Measurements from ENCODE around the gene ANXA9. TPM values are rescaled to one million over a fixed set of nuclear protein-coding genes. Genes with fewer than 3 reads are reported as not detected.

ANXA9 gene
- total RNA-seq, 5 donors from 2014 or later (not counting 1 experiment from before 2014, with no cell fraction given), result 0.15 to 0.16 TPM; not detected in 3

- H3K9me3 Mint-ChIP-seq, result no peaks in the 10 kb centered on the region
- Histone ChIP-seq H3K36me3 (ENCODE audit: control insufficient read depth in 2 of 2, extremely low read depth in 1 of 2, insufficient read depth in 1 of 2, low read length in 1 of 2) (peaks cover 24 to 55% of the 10 kb centered on the region in 2 donors), H3K4me1 (ENCODE audit: control insufficient read depth in 1 of 2, extremely low read depth in 1 of 2, insufficient read depth in 2 of 2, low read length in 2 of 2) (peaks cover 22 to 34% of the 10 kb centered on the region in 2 experiments), H3K27ac (ENCODE audit: low read length) (no peak overlapping the region), H3K27me3 (replicated peaks in 1 of 2; ENCODE audit: control insufficient read depth in 2 of 2, extremely low read depth in 1 of 2, insufficient read depth in 2 of 2, low read length in 1 of 2) (no peaks in the 10 kb centered on the region), H3K4me3 (ENCODE audit: control insufficient read depth in 1 of 2, extremely low read depth in 1 of 2, low read length in 1 of 2) (no peak overlapping the region), H3K9me3 (no peaks in the 10 kb centered on the region)
- no peak overlapping the region for H3K4me3 Mint-ChIP-seq
- no peaks in the 10 kb centered on the region for H3K27me3 Mint-ChIP-seq
- peaks cover 37% of the 10 kb centered on the region for H3K36me3 Mint-ChIP-seq
- CTCF ChIA-PET, result interaction anchor here in 1 of 2 donors (1.1 kb wide), 1 partner anchor 56 kb away, joined by 4 read pairs; no protein-coding TSS in a partner anchor
- 100% methylated on average over 4 of the region's 4 CpGs for WGBS (ENCODE audit: insufficient coverage)
- no peak overlapping the region for H3K27ac Mint-ChIP-seq
- DNase-seq (no peak), ATAC-seq (replicated peaks in 1 of 4) (no peak)
- H3K4me1 Mint-ChIP-seq, result peaks cover 34 to 38% (median 34%) of the 10 kb centered on the region in 3 donors
- POLR2A ChIA-PET, result no interaction called here
Observed at GRCh38 chr1:150968491-150968890, 13.6 kb upstream of the ANXA9 start.

DNA sequence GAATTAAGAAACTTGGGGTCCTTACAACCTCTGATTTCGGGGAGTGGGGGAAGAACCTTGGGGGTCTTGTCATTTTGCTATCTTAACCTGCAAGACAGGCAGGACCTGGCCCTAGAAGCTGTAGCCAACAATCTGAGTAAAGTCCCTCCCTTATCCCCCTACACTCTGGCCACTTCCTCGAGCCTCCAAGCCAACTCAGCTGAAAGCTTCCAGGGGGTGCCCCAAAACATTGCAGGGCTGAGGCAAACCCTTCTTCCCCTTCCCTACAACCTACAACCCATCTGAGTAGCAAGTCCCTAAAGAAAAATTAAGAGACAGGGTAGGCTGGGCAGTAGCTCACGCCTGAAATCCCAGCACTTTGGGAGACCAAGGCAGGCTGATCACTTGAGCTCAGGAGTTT, 12.5 kb upstream of the ANXA9 start:
- Mint-ChIP-seq H3K4me1 (peaks cover 34 to 41% (median 38%) of the 10 kb centered on the region in 3 donors), H3K36me3 (peaks cover 29% of the 10 kb centered on the region), H3K4me3 (no peak overlapping the region), H3K27me3 (no peaks in the 10 kb centered on the region), H3K9me3 (no peaks in the 10 kb centered on the region), H3K27ac (peak overlapping the region; percentile 46 to 64)
- WGBS (ENCODE audit: insufficient coverage), result 50% methylated on average over 1 of the region's 3 CpGs
- DNase-seq (no peak), ATAC-seq (replicated peaks in 1 of 4) (no peak)
- no peak overlapping the region for H3K4me3 ChIP-seq (ENCODE audit: control insufficient read depth in 1 of 2, extremely low read depth in 1 of 2, low read length in 1 of 2)
- CTCF ChIA-PET, result interaction anchor here (0.5 to 1.1 kb wide), 3 partner anchors 10 to 646 kb away, joined by 3 to 4 read pairs (median 4); no protein-coding TSS in a partner anchor
- no peaks in the 10 kb centered on the region for H3K9me3 ChIP-seq
- no peak overlapping the region for H3K27ac ChIP-seq (ENCODE audit: low read length)
- H3K36me3 ChIP-seq (ENCODE audit: control insufficient read depth in 2 of 2, extremely low read depth in 1 of 2, insufficient read depth in 1 of 2, low read length in 1 of 2), result peaks cover 15 to 44% of the 10 kb centered on the region in 2 donors
- H3K4me1 ChIP-seq (ENCODE audit: control insufficient read depth in 1 of 2, extremely low read depth in 1 of 2, insufficient read depth in 2 of 2, low read length in 2 of 2), result peaks cover 23 to 39% of the 10 kb centered on the region in 2 experiments
- POLR2A ChIA-PET, result no interaction called here
- no peaks in the 10 kb centered on the region for H3K27me3 ChIP-seq (replicated peaks in 1 of 2; ENCODE audit: control insufficient read depth in 2 of 2, extremely low read depth in 1 of 2, insufficient read depth in 2 of 2, low read length in 1 of 2)

GRCh38 chr1:150970808-150971582, 11.1 kb upstream of the ANXA9 start:
- Mint-ChIP-seq H3K27me3 (no peaks in the 10 kb centered on the region), H3K4me1 (peaks cover 40 to 47% (median 41%) of the 10 kb centered on the region in 3 donors), H3K27ac (peak overlapping the region; percentile 91 to 94), H3K9me3 (no peaks in the 10 kb centered on the region), H3K4me3 (peak overlapping the region in 2 of 3 donors; percentile 4 to 89), H3K36me3 (peaks cover 26% of the 10 kb centered on the region)
- Histone ChIP-seq H3K9me3 (no peaks in the 10 kb centered on the region), H3K4me1 (ENCODE audit: control insufficient read depth in 1 of 2, extremely low read depth in 1 of 2, insufficient read depth in 2 of 2, low read length in 2 of 2) (peaks cover 23 to 47% of the 10 kb centered on the region in 2 experiments), H3K36me3 (ENCODE audit: control insufficient read depth in 2 of 2, extremely low read depth in 1 of 2, insufficient read depth in 1 of 2, low read length in 1 of 2) (peaks cover 10 to 34% of the 10 kb centered on the region in 2 donors), H3K4me3 (ENCODE audit: control insufficient read depth in 1 of 2, extremely low read depth in 1 of 2, low read length in 1 of 2) (no peak overlapping the region), H3K27me3 (replicated peaks in 1 of 2; ENCODE audit: control insufficient read depth in 2 of 2, extremely low read depth in 1 of 2, insufficient read depth in 2 of 2, low read length in 1 of 2) (no peaks in the 10 kb centered on the region), H3K27ac (ENCODE audit: low read length) (peak overlapping the region; percentile 12)
- ATAC-seq (replicated peaks in 1 of 4) (no peak), DNase-seq (no peak)
- CTCF ChIA-PET, result interaction anchor here (0.9 to 1.1 kb wide), 2 partner anchors 9 to 17 kb away, joined by 3 read pairs; no protein-coding TSS in a partner anchor
- POLR2A ChIA-PET, result interaction anchor here in 1 of 2 donors (0.6 kb wide), 2 partner anchors 14 to 524 kb away, joined by 3 read pairs; no protein-coding TSS in a partner anchor
- WGBS (ENCODE audit: insufficient coverage), result 85% methylated on average over 7 of the region's 11 CpGs

DNA sequence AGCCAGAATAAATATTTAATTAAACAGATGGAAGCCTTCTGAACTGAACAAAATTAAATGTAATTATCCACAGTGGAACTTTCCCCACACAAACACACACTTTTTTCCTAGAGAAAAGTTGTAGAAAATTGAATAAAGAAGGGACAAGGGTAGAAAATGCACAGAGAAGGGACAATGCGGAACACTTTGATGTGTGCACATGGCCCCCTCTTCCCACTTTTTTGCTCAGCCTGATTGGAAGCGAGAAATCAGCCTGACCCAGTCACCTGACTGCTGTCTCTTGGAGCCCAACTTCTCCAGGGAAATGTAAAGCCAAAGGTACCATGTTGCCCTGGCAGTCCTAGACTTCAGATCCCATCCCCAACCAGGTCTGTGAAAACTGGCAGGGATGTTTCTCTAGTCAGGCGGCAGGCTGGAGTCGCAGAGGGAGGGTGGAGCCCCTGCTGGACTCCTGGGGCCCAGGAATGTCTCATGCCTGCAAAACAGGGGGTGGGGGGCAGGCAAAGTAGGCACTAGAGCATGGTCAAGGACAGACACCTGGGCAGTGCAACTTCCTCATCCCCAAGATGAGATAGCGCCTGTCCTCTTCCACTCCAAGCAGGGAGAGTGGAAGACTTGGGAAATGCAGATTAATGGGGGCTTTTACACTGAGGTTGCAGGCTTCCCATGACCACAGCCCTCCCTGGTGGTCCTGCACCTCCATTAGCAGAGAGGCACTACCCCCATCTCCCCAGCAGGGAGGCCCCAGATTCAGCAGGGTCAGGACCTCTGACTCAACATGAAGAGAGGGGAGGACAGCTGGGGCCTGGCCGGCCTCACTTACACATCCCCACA, 10.3 kb upstream of the ANXA9 start:
- peak overlapping the region; percentile 83 to 89 (median 85) for H3K4me3 Mint-ChIP-seq
- peak overlapping the region; percentile 91 to 94 for H3K27ac Mint-ChIP-seq
- peaks cover 48 to 55% (median 49%) of the 10 kb centered on the region in 3 donors for H3K4me1 Mint-ChIP-seq
- peaks cover 19% of the 10 kb centered on the region for H3K36me3 Mint-ChIP-seq
- no CpG with 5 or more reads among the region's 6 CpGs for WGBS (ENCODE audit: insufficient coverage)
- H3K27me3 ChIP-seq (replicated peaks in 1 of 2; ENCODE audit: control insufficient read depth in 2 of 2, extremely low read depth in 1 of 2, insufficient read depth in 2 of 2, low read length in 1 of 2), result no peaks in the 10 kb centered on the region
- peaks cover 10 to 26% of the 10 kb centered on the region in 2 donors for H3K36me3 ChIP-seq (ENCODE audit: control insufficient read depth in 2 of 2, extremely low read depth in 1 of 2, insufficient read depth in 1 of 2, low read length in 1 of 2)
- H3K9me3 ChIP-seq, result no peaks in the 10 kb centered on the region
- peaks cover 24 to 55% of the 10 kb centered on the region in 2 experiments for H3K4me1 ChIP-seq (ENCODE audit: control insufficient read depth in 1 of 2, extremely low read depth in 1 of 2, insufficient read depth in 2 of 2, low read length in 2 of 2)
- no peaks in the 10 kb centered on the region for H3K27me3 Mint-ChIP-seq
- ChIA-PET POLR2A (no interaction called here), CTCF (no interaction called here)
- ATAC-seq (replicated peaks in 1 of 4) (no peak), DNase-seq (no peak)
- no peaks in the 10 kb centered on the region for H3K9me3 Mint-ChIP-seq
- no peak overlapping the region for H3K27ac ChIP-seq (ENCODE audit: low read length)
- no peak overlapping the region for H3K4me3 ChIP-seq (ENCODE audit: control insufficient read depth in 1 of 2, extremely low read depth in 1 of 2, low read length in 1 of 2)

- ATAC-seq (replicated peaks in 1 of 4) (no peak), DNase-seq (no peak)
- Histone ChIP-seq H3K36me3 (ENCODE audit: control insufficient read depth in 2 of 2, extremely low read depth in 1 of 2, insufficient read depth in 1 of 2, low read length in 1 of 2) (peaks cover 10 to 19% of the 10 kb centered on the region in 2 donors), H3K27ac (ENCODE audit: low read length) (peak overlapping the region; percentile 73), H3K4me1 (ENCODE audit: control insufficient read depth in 1 of 2, extremely low read depth in 1 of 2, insufficient read depth in 2 of 2, low read length in 2 of 2) (peaks cover 30 to 62% of the 10 kb centered on the region in 2 experiments), H3K27me3 (replicated peaks in 1 of 2; ENCODE audit: control insufficient read depth in 2 of 2, extremely low read depth in 1 of 2, insufficient read depth in 2 of 2, low read length in 1 of 2) (no peaks in the 10 kb centered on the region), H3K9me3 (no peaks in the 10 kb centered on the region), H3K4me3 (ENCODE audit: control insufficient read depth in 1 of 2, extremely low read depth in 1 of 2, low read length in 1 of 2) (no peak overlapping the region)
- no peaks in the 10 kb centered on the region for H3K9me3 Mint-ChIP-seq
- peak overlapping the region; percentile 83 to 89 (median 85) for H3K4me3 Mint-ChIP-seq
- 83% methylated on average over 1 of the region's 4 CpGs for WGBS (ENCODE audit: insufficient coverage)
- H3K27me3 Mint-ChIP-seq, result no peaks in the 10 kb centered on the region
- peaks cover 55 to 61% (median 56%) of the 10 kb centered on the region in 3 donors for H3K4me1 Mint-ChIP-seq
- H3K36me3 Mint-ChIP-seq, result peaks cover 13% of the 10 kb centered on the region
- POLR2A ChIA-PET, result interaction anchor here in 1 of 2 donors (0.5 kb wide), 1 partner anchor 638 kb away, joined by 5 read pairs; no protein-coding TSS in a partner anchor
- CTCF ChIA-PET, result no interaction called here
- peak overlapping the region; percentile 91 to 94 for H3K27ac Mint-ChIP-seq
Observed at GRCh38 chr1:150972417-150972940, 9.6 kb upstream of the ANXA9 start.

Measured in T-cell (primary cell).